ENCODE data around the gene ZBTB48. TPM values are rescaled to one million over a fixed set of nuclear protein-coding genes. Genes with fewer than 3 reads are reported as not detected.

Gene ZBTB48
- total RNA-seq, result 10.5 and 24.8 TPM in 2 replicates

DNA sequence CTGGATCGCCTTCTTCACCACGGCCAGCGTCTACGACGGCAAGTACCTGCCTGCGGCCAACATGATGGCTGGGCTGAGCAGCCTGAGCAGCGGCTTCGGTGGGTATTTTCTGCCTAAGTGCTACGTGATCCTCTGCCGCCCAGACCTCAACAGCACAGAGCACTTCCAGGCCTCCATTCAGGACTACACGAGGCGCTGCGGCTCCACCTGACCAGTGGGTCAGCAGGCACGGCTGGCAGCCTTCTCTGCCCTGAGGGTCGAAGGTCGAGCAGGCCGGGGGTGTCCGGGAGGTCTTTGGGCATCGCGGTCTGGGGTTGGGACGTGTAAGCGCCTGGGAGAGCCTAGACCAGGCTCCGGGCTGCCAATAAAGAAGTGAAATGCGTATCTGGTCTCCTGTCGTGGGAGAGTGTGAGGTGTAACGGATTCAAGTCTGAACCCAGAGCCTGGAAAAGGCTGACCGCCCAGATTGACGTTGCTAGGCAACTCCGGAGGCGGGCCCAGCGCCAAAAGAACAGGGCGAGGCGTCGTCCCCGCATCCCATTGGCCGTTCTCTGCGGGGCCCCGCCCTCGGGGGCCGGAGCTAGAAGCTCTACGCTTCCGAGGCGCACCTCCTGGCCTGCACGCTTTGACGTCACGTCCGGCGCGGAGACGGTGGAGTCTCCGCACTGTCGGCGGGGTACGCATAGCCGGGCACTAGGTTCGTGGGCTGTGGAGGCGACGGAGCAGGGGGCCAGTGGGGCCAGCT, at the start of gene ZBTB48:
TSS of gene ZBTB48 (plus strand) at position 621 of the 745 bp plus-strand sequence. CDS start 616 bp downstream, outside the sequence.

DNA sequence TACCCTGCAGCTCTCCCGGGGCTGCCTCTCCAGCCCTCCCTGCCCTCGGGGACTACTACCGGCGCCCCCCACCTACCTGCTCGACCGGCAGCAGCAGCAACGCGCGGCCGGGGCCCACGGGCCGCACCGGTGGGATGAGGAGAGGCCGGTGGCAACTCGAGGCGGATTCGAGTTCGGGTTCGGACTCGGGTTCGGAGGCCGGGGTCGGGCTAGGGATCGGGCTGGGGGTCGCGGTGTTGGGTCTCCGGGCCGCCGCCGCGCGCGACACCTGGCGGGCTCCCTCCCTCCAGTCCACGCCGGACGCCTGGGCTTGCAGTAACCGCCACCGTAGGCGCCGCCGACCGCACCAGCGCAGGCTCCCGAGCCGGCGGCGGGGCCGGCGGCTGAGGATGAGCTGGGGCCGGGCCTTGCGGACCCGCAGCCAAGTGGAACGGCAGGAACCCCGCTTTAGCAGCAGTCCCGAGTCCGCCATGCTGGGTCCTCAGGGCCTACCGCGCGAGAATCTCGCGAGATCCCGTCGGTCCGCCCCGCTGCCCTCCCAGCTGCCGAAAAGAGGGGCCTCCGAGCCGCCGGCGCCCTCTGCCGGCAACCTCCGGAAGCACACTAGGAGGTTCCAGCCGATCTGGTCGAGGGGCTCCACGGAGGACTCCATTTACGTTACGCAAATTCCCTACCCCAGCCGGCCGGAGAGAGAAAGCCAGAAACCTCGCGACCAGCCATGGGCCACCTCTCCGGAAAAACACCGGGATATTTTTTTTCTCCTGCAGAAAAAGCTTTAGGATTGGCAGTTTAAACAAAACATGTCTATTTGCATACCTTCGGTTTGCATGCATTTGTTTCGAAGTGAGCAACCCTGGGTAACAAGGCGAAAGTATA, 25.5 kb upstream of the ZBTB48 start, which contains the start of gene NOL9:
TSS of gene NOL9 (minus strand) at position 483 of the 876 bp plus-strand sequence. CDS start at position 472, 11 bp downstream.

DNA sequence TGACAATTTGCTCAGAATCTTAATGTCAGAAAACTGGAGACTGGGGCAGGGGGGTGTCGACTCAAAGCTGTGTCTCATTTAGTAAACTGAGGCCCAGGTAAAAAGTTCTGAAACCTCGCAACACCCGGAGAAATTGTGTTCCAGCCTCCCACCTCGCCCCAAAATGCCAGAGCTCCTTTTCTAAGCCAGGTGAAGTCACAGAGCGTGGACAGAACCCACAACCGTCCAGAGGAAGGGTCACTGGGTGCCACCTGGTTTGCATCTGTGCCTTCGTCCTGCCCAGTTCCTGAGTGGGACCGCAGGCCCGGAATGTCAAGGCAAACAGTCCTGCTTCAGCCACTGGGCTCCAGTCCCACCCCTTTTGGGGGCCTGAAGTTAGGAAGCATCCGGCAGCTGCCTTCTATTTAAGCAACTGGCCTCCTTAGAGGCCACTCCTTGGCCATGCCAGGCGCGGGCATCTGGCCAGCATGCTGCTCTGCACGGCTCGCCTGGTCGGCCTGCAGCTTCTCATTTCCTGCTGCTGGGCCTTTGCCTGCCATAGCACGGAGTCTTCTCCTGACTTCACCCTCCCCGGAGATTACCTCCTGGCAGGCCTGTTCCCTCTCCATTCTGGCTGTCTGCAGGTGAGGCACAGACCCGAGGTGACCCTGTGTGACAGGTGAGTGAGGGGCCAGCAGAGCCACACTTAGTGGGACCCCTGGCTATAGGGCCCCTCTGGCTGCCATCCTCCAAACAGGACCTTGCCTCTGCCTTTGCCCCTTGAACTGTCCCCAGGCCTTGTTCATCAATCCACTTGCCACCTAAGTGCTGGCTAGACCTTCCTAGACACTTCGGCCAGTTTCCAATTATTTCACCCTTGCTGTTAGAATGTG, 24.7 kb upstream of the ZBTB48 start, which contains the start of gene TAS1R1:
TSS of gene TAS1R1 (plus strand) at position 401 of the 872 bp plus-strand sequence. CDS start at position 468, 67 bp downstream.

DNA sequence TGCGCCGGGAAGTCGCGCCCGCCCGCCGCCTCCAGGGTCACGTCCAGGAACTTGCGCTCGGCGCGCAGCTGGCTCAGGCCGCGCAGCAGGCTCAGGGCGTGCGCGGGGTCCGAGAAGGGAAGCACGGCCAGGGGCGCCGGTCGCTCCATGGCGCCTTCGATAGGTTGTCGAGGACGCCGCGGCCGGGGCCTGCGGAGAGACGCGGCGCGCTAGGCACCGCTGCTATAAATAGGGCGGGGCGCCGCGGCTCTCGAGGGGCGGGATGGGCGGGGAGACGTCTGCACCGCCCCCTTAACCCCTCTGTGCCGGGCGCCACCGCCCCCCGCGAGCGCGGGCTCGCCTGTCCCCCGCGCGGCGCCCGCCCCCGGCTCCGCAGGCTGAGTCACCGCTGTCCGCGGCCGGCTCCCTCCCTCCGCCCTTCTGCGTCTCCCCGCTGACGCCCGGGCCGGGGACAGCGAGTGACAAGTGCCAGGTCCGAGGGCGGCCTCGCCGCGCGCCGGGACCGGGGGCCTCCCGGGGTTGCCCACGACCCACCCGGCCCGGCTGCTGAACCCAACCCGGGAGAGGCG, 23.0 kb downstream of the ZBTB48 start, which contains the start of gene KLHL21:
TSS of gene KLHL21 (minus strand) at position 201 of the 569 bp plus-strand sequence. CDS start at position 149, 52 bp downstream.

DNA sequence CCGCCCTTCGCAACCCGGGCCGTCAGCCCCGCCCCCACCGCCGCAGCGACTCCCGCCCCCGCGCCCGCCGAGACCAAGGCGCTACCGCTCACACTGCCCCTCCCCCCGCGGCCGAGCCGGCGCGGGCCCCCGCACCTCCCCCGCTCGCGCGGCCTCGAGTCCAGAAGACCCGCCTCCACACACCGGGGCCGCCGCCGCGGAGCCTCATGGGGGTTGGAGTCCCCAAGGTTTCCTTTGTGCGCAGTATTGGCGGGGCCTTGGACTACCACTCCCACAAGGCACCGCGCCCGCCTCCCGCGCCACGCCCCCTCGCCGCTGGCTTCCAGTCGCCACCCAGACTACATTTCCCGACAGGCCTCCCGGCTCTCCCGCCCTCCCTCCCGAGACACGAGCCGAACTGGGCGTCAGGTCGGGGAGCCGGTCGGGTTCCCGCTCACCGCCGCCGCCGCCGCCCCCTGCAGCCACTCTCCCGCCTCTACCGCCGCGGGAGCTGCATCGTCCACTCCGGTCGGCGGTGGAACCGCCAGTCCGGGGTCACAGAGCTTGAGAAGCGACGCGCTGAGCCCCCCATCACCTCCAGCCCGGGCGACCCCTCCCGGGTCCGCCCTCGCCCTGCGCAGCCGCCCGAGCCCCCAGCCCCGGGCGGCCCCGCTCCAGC, 33.7 kb downstream of the ZBTB48 start, which contains the start of gene PHF13:
TSS of gene PHF13 (plus strand) at position 371 of the 658 bp plus-strand sequence. CDS start 336 bp downstream, outside the sequence.

DNA sequence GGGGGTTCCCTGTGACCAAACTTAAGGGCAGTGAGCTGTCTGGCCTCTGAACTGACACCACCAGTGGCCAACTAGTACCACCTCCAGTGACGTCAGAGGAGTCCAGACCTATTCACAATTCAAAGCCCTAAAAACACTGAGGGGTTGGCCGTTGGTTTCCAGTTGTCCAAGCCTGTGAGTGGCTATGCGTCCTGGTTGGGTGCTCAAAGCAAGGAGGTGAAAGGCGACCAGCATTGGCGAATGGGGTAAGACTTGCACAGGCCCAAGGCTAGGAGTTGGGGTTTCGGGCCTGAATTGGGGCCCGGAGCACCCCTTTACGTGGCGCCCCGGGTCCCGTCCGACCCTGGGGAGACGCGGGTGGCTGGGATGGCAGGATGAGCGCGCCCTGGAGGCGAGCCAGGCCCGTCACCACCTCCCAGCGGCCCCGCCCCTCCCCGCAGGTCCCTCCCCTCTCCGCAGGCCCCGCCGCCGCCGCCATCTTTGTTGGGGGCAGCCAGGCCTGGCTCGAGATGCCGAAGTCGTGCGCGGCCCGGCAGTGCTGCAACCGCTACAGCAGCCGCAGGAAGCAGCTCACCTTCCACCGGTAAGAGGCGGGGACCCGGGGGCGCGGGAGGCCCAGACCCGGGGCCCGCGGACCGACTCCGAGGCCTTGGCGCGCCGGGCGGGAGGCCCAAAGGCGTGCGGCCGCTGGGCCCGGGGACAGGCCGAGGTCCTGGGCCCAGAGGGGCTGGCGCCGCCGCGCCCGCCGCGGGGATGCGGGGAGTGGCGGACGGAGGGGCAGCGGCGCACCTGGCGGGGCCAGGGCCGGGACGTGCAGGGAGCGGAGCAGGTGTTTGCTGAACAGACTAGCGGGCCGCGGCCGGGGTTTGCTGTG, 45.2 kb downstream of the ZBTB48 start, which contains the start of gene THAP3:
TSS of gene THAP3 (plus strand) at position 159 of the 874 bp plus-strand sequence. CDS start at position 510, 351 bp downstream.

Other genes with a start within 250 kb of the ZBTB48 start
- gene ACOT7, start 186.2 kb upstream of the ZBTB48 start, total RNA-seq, result 124 and 147 TPM in 2 replicates
- gene HES2, start 160.1 kb upstream of the ZBTB48 start, total RNA-seq, result 31.5 and 32.2 TPM in 2 replicates
- gene ESPN, start 155.2 kb upstream of the ZBTB48 start, total RNA-seq, result 0.67 and 1.1 TPM in 2 replicates
- 8.5 and 11.4 TPM in 2 replicates for gene TNFRSF25, start 113.8 kb upstream of the ZBTB48 start, total RNA-seq
- gene PLEKHG5, start 88.3 kb upstream of the ZBTB48 start, total RNA-seq, result 21.5 and 26.6 TPM in 2 replicates
- 20.6 and 30.4 TPM in 2 replicates for gene NOL9, start 25.5 kb upstream of the ZBTB48 start, total RNA-seq
- 0.10 TPM in 1 of 2 replicates, not detected in the other for gene TAS1R1, start 24.7 kb upstream of the ZBTB48 start, total RNA-seq
- gene KLHL21, start 22.9 kb downstream of the ZBTB48 start, total RNA-seq, result 42.4 and 44.2 TPM in 2 replicates
- 5.0 and 6.4 TPM in 2 replicates for gene PHF13, start 33.7 kb downstream of the ZBTB48 start, total RNA-seq
- 17.4 and 18.3 TPM in 2 replicates for gene THAP3, start 44.9 kb downstream of the ZBTB48 start, total RNA-seq
- 29.8 and 31.7 TPM in 2 replicates for gene DNAJC11, start 121.8 kb downstream of the ZBTB48 start, total RNA-seq
- 38.6 and 61.7 TPM in 2 replicates for gene CAMTA1, start 205.5 kb downstream of the ZBTB48 start, total RNA-seq